DND-41 (cell line): ENCODE data around the gene IFT122.

Experiments used
- CTCF ChIP-seq: IDR thresholded peaks from 2 replicates; pipeline ENCODE4 v1.5.1; 2012; ENCODE audit warnings: borderline replicate concordance, low read length, moderate library complexity, mild to moderate bottlenecking; ENCODE audit not compliant: poor library complexity, severe bottlenecking; ENCODE audit errors: extremely low read depth
- EZH2 ChIP-seq: IDR thresholded peaks from 3 replicates; pipeline ENCODE4 v1.6.1; 2012; ENCODE audit warnings: borderline replicate concordance, low read depth, mild to moderate bottlenecking, moderate library complexity, low read length, inconsistent platforms; ENCODE audit not compliant: severe bottlenecking

GRCh38 chr3:129548104-129548965 lies 108.3 kb downstream of the IFT122 start:
- TF ChIP-seq CTCF (no peak), EZH2 (no peak)
